ENCODE measurements around the gene BIRC6. TPM values are rescaled to one million over a fixed set of nuclear protein-coding genes. Genes with fewer than 3 reads are reported as not detected.
"Not testable (repeated sequence)": the region's sequence is repeated elsewhere in the genome, so short reads cannot be mapped to it uniquely, and the experiment has no call there.

The BIRC6 gene
- total RNA-seq, 1 experiment from 2014 or later, result 57.7 TPM

DNA sequence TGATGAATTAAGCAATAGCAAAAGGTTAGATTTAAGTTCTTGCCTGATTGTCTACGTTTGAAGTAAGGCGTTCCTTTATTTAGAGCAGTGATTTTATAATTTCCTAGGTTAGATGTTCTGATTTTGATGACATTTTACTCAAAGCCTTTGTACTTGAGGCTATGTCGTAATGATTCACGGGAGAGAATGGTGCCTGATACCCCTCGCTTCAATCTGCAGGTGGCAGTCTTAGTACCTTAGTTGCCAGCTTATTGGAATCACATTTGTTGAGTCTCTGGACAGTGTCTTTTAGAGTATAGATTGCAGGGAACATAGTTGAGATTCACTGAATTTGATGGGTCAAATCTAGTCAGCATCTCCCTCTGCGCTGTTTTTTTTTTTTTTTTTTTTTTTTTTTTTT, 89.5 kb downstream of the BIRC6 start:
- DNase-seq (ENCODE audit: low spot score), result no peak

- DNase-seq (ENCODE audit: low spot score), result no peak
Observed at GRCh38 chr2:32450851-32451250, 94.0 kb downstream of the BIRC6 start.

DNA sequence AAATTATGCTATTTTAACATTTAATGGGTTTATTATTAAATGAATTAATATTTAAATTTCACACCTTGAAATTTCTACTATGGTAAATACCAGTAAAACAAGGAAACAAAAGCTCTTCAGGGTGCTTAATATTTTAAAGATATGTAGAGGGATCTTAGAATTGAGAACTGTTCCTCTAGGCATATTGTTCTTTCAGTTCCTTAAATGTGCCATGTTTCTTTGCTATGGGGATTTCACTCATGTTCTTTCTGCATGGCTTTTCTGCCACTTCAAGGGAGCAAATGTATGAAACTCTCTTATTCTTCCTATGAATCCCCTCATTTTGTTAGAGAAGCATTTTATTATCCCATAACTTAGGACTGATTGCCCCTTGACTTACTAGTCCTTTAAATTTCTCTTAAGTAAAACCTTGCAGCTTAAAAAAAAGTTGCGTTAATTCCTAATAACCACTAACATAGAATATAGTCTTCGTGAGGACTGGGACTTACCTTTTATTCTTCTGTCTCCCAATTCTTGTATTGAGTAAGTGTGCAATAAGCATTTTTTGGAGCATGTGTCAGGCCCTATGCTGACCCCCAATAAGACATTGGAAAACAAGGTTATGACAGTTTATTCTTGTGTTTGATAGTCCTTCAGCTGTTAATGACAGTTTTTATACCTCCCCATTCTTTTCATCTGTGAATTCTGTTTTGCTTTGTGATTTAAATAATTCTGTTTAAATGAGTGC, 95.7 kb downstream of the BIRC6 start:
- DNase-seq (ENCODE audit: low spot score), result no peak

GRCh38 chr2:32453242-32454062, 96.6 kb downstream of the BIRC6 start:
- DNase-seq (ENCODE audit: low spot score), result no peak

GRCh38 chr2:32455816-32456215, 99.0 kb downstream of the BIRC6 start:
- no peak for DNase-seq (ENCODE audit: low spot score)

DNA sequence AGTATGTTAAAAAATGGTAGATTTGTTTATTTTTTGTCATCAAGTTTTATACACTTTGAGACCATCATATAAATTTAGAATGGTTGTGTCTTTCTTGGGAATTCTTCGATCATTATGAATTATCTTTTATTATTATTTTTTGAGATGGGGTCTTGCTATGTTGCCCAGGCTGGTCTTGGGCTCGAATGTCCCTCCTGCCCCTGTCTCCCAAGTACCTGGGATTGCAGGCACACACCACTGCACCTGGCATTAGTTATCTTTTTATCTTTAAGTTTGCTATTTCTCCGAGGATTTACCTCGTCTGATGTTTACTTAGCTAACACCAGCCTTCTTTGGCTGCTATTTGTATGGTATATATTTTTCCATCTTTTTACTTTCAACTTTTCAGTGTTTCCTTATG, 100.0 kb downstream of the BIRC6 start:
- no peak for DNase-seq (ENCODE audit: low spot score)

DNA sequence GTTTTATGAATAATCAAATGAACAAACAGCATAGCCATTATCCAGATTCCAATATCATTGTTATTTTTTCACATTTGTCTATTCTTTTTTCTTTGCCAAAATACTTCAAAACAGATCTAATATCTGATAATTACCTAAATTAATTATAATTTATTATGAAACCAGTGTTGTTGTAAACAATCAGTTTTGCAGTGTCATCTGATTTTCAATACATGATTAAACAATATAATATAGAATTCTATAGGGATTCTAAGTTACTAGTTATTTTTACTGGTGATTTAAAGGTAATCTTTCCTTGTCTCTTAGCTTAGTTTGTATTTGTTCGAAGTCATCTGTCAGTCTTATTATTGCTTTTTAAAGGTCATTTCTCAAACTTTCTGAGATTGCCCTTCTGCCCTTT, 101.0 kb downstream of the BIRC6 start:
- DNase-seq (ENCODE audit: low spot score), result no peak

DNA sequence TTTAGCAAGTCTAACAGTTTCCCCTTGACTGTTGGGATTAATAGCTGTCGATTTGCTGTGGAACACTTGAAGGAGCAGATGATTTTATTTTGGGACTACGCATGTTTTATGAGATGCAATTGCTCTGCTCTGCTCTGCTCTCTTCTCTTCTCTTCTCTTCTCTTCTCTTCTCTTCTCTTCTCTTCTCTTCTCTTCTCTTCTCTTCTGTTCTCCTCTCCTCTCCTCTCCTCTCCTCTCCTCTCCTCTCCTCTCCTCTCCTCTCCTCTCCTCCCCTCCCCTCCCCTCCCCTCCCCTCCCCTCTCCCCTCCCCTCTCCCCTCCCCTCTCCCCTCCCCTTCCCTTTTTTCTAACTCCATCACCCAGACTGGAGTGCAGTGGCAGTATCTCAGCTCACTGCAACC, 104.0 kb downstream of the BIRC6 start:
- not testable (repeated sequence) for DNase-seq (ENCODE audit: low spot score)

GRCh38 chr2:32463110-32463509, 106.3 kb downstream of the BIRC6 start:
- no peak for DNase-seq (ENCODE audit: low spot score)

- no peak for DNase-seq (ENCODE audit: low spot score)
Observed at GRCh38 chr2:32464431-32464830, 107.6 kb downstream of the BIRC6 start.

DNA sequence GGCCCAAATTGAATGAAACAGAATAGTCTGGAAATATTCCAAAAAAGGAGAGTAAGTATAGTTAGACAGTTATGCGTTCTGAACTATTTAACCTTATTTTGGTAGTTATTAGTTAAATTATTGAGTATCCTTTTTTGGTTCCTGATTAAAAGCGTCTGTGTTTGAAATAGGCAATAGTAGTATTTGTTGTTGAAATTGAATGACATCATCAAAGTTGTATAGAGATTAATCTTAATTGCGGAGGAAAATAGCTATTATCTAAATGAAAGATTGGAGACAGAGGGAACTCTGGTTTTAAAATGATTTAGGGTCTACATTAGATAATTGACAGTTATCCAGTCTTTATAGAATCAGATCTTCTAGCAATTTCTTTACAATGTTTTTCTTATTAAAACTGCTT, 115.8 kb downstream of the BIRC6 start:
- no peak for DNase-seq (ENCODE audit: low spot score)

DNA sequence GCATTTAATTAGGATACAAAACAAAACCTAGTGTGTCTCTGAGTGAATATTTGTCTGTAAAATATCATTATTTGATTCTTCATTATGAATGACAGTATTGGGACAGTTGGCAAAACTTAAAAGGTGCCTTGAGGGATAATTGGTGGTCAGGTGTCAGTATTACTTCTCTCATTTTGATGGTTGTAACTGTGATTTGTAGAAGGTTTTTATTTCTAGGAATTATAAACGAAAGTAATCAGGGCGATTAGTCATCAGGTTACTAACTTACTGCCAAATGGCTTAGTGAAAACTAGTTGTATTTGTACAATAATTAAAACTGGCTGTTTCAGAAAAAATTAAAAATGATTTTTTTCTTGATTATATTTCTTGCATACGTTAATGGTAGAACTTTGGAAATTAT, 117.6 kb downstream of the BIRC6 start:
- no peak for DNase-seq (ENCODE audit: low spot score)

GRCh38 chr2:32478889-32479620, 122.2 kb downstream of the BIRC6 start:
- no peak for DNase-seq (ENCODE audit: low spot score)

- no peak for DNase-seq (ENCODE audit: low spot score)
Observed at GRCh38 chr2:32479993-32480392, 123.2 kb downstream of the BIRC6 start.

DNA sequence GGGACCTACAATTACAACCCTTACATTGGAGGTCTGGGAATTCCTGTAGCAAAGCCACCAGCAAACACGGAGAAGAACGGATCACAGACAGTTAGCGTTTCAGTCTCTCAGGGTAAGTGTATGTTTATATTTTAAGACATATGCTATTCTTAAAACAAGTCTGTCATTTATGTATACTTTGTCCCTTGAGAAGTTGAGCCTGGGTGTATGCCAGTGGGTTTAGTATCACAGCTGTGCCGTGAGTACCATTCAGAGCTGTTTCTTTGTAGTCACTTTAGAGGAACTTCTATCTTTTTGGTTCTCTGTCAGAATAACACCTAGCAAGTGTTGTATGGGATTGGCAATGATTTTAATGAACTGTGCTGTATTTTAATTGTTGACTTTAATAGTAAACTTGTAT, 125.6 kb downstream of the BIRC6 start:
- no peak for DNase-seq (ENCODE audit: low spot score)

GRCh38 chr2:32484937-32485336, 128.1 kb downstream of the BIRC6 start:
- DNase-seq (ENCODE audit: low spot score), result peak; percentile 88

GRCh38 chr2:32485399-32485798, 128.6 kb downstream of the BIRC6 start:
- no peak for DNase-seq (ENCODE audit: low spot score)

- no peak for DNase-seq (ENCODE audit: low spot score)
Observed at GRCh38 chr2:32489061-32489460, 132.2 kb downstream of the BIRC6 start.

GRCh38 chr2:32491346-32491745, 134.5 kb downstream of the BIRC6 start:
- no peak for DNase-seq (ENCODE audit: low spot score)

DNA sequence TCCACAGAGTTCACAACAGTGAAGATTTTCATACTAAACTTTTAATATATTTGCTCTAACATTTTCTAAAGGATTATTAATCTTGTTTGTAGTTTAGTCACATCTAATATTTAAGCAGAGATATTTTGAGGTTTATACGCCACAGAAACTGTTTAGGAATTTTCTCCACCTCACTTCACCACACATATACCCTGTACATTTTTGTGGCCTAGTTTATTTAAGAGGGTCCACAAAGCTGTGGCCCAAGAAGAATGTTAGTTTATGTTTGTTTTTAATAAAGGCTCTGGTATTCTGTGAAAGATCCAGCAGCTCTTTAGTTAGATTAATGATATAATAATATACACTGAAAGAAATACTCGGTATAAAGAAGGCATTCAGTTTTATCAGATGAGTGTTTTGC, 138.3 kb downstream of the BIRC6 start:
- DNase-seq (ENCODE audit: low spot score), result no peak

- DNase-seq (ENCODE audit: low spot score), result no peak
Observed at GRCh38 chr2:32496662-32497061, 139.8 kb downstream of the BIRC6 start.

DNA sequence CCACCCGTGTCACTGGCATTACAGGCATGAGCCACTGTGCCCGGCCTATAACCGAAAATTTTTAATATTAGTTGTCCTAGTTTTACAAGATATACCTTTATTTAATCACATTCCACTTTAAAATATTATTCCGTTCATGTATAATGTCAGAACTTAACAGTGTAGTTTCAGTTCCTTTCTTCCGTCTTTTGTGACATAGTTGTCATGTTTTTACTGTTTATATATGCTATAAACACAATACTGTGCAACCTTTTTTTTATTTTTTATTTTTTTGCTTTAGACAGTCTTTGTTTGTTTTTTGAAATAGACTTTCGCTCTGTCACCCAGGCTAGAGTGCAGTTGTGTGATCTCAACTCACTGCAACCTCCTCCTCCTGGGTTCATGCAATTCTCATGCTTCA, 141.5 kb downstream of the BIRC6 start:
- DNase-seq (ENCODE audit: low spot score), result no peak

DNA sequence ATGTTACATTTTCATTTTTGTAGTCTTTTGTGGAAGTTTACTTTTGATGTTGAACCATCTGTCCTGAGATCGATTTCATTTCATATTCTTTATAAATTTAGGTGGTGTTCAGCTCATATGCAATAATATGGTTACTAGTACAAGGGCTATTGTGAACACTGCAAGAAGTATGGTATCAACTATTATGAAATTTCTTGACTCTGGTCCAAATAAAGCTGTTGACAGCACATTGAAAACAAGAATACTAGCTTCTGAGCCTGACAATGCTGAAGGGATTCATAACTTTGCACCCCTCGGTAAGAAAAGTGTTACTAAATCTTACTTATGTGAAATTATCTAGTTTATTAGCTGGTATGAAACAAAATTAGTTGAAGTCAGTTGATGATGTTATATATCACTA, 146.1 kb downstream of the BIRC6 start:
- no peak for DNase-seq (ENCODE audit: low spot score)

All from A172 (cell line).